SH-SY5Y (cell line): Measurements from ENCODE around the gene TPRN.

Source experiments
- GATA2 ChIP-seq: IDR thresholded peaks from 2 replicates; pipeline ENCODE4 v1.6.1; 2011; ENCODE audit warnings: mild to moderate bottlenecking, low read depth, low read length
- GATA3 ChIP-seq: IDR thresholded peaks from 2 replicates; pipeline ENCODE4 v1.6.1; 2011; ENCODE audit warnings: low read depth, mild to moderate bottlenecking, low read length, moderate library complexity

TPRN gene

GRCh38 chr9:137152844-137153405 lies 47.6 kb downstream of the TPRN start:
- TF ChIP-seq GATA2 (no peak), GATA3 (no peak)

DNA sequence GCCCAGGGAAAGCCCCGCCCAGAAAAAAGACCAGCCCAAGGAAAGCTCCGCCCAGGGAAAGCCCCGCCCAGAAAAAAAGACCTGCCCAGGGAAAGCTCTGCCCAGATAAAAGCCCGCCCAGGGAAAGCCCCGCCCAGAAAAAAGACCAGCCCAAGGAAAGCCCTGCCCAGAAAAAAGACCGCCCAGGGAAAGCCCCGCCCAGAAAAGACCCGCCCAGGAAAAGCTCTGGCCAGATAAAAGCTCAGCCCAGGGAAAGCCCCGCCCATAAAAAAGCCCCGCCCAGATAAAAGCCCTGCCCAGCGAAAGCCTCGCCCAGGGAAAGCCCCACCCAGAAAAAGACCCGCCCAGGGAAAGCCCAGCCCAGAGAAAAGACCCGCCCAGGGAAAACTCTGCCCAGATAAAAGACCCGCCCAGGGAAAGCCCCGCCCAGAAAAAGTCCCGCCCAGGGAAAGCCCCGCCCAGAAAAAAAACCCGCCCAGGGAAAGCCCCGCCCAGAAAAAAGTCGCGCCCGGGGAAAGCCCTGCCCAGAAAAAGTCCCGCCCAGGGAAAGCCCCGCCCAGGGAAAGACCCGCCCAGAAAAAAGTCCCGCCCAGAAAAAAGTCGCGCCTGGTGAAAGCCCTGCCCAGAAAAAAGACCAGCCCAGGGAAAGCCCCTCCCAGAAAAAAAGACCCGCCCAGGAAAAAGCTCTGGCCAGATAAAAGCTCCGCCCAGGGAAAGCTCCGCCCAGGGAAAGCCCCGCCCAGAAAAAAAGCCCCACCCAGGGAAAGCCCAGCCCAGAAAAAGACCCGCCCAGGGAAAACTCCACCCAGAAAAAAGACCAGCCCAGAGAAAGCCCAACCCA lies 49.7 kb downstream of the TPRN start:
- no peak for TF ChIP-seq GATA2
- no peak for TF ChIP-seq GATA3

DNA sequence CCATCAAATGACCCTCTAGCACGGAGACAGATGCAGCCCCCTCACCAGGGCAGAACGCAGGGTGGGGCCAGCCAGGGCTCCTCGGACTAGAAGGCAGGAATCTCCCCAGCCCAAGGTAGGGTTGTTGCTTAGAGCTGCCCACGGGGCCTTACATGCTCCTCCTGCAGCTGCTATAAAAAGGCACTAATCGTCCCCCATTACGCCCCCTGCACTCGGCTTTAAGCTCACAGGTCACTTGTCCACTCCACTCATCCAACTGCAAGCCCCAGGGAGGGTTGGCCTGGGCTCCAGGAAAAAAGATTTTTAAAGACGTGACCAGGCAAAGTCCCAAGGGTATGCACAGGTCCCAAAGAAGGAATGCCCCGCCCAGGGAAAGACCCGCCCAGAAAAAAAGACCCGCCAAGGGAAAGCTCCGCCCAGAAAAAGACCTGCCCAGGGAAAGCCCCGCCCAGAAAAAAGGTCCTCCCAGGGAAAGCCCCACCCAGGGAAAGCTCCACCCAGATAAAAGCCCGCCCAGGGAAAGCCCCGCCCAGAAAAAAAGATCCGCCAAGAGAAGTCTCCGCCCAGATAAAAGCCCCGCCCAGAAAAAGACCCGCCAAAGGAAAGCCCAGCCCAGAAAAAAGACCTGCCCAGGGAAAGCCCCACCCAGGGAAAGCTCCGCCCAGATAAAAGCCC lies 50.5 kb downstream of the TPRN start:
- no peak for TF ChIP-seq GATA2
- TF ChIP-seq GATA3 = no peak

- TF ChIP-seq GATA2 (no peak), GATA3 (no peak)
Measured at GRCh38 chr9:137149363-137149762, 51.2 kb downstream of the TPRN start.

DNA sequence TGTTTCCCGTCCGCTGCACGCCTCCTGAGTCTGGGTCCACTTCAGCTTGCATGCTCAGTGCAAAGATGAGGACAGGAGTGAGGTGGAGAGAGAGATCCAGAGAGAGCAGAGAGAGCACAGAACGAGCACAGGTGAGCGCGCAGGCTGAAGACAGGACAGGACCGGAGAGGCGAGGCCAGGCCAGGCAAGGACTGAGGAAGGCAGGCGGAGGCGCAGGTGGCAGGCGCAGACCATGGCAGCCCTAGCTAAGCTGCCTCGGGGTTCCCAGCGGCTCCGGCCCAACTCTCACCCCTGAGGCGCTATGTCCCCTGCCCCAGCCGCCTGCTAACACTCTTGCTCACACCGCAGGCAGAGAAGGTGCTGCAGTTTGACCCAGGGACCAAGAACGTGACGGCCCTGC lies 51.9 kb downstream of the TPRN start:
- no peak for TF ChIP-seq GATA3
- TF ChIP-seq GATA2 = no peak

- TF ChIP-seq GATA3 = no peak
- no peak for TF ChIP-seq GATA2
Measured at GRCh38 chr9:137148242-137148641, 52.3 kb downstream of the TPRN start.

- TF ChIP-seq GATA2 (no peak), GATA3 (no peak)
Measured at GRCh38 chr9:137147793-137148160, 52.8 kb downstream of the TPRN start.

DNA sequence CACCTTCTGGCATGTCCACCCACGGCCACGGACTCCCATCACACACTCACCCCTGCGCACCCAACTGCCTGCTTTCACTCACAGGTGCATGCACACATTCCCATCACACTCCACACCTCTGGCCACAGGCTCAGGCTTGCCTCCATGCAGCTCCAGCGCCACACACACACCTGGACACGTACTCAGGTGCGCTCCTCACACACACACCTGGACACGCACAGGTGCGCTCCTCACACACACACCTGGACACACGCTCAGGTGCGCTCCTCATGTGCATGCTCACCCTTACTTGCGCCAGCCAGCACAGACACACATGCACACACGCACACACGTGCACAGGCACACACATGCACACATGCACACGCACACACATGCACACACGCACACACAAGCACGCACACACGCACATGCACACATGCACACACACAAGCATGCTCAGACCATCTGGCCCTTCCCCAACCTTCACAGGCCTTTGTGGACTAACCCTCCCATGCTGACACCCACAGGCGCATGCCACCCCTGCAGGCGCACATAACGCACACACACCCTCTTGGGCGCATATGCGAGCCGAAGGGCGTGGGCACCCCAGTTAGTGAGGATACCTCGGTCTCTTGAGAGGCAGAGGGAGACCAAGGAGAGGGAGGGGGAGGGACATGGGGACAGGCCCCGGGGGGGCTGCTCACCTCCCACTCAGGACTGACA lies 53.3 kb downstream of the TPRN start:
- TF ChIP-seq GATA3 (no peak), GATA2 (no peak)

DNA sequence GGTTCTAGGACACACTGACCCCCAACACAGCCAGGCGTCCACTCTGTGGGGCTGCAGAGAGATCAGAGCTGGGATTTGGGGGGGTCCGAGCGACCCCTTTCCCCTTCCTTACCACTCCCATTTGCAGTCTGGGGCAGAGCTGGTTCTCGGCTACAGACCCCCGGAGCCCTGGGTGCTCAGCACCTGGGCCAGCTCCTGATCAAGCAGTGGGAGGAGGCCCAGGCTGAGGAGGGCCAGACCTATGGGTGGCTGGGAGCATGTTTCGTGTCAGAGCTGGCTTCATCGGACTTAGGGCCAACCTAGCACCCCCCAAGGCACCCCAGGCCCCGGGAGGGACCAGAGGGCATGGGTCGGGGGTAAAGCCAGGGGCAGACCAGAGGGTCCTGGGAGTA lies 54.0 kb downstream of the TPRN start:
- TF ChIP-seq GATA2 (no peak), GATA3 (no peak)

- TF ChIP-seq GATA3 (no peak), GATA2 (no peak)
Measured at GRCh38 chr9:137145731-137146526, 54.6 kb downstream of the TPRN start.

DNA sequence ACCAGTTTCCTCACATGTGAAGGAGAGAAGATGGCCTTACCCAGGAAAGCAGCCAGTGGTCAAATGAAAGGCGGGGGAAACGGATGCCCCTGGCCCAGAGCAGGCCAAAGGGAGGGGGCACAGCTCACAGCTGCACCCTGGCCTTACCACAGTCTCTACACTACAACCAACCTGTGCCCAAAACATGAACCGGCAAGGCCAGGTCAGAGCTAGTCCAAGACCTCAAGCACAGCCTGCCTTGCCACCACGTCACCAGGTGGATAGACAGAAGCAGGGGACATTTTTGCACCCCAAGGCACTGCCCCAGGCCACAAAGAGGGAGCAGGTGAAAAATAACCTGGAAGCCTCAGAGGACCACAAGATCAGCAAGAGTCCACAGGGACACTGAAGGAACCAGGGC lies 57.1 kb downstream of the TPRN start:
- TF ChIP-seq GATA2 = no peak
- TF ChIP-seq GATA3 = no peak

GRCh38 chr9:137141976-137142936 lies 58.3 kb downstream of the TPRN start:
- TF ChIP-seq GATA2 (no peak), GATA3 (no peak)
